NCI-H1436 treated with DMSO at 0.1 percent for 48 hours (cell line): Measurements from ENCODE around the gene CASP14.
"Not testable (repeated sequence)": the region's sequence is repeated elsewhere in the genome, so short reads cannot be mapped to it uniquely, and the experiment has no call there.

Experiments used
- DNase-seq: peaks from one replicate; lab custom pipeline; 2025; lab: John Stamatoyannopoulos, UW

CASP14 gene

GRCh38 chr19:15072930-15073647 is 23.8 kb downstream of the CASP14 start:
- DNase-seq: no peak

- no peak for DNase-seq
Measured at GRCh38 chr19:15074371-15074770, 25.1 kb downstream of the CASP14 start.

- no peak for DNase-seq
Measured at GRCh38 chr19:15075806-15076205, 26.5 kb downstream of the CASP14 start.

GRCh38 chr19:15080002-15080401 is 30.7 kb downstream of the CASP14 start:
- not testable (repeated sequence) for DNase-seq

- DNase-seq: no peak
Measured at GRCh38 chr19:15081911-15082310, 32.6 kb downstream of the CASP14 start, which contains the start of gene OR1I1. Gene OR1I1, plus strand, starts transcription at chr19:15082211. Its CDS starts 4,855 bp downstream, at chr19:15087066.

- no peak for DNase-seq
Measured at GRCh38 chr19:15087182-15087581, 37.9 kb downstream of the CASP14 start.

- DNase-seq: peak; percentile 0
Measured at GRCh38 chr19:15091918-15092753, 42.9 kb downstream of the CASP14 start.

- no peak for DNase-seq
Measured at GRCh38 chr19:15093001-15093400, 43.7 kb downstream of the CASP14 start.

- no peak for DNase-seq
Measured at GRCh38 chr19:15096223-15096622, 46.9 kb downstream of the CASP14 start.

- DNase-seq: not testable (repeated sequence)
Measured at GRCh38 chr19:15097980-15098379, 48.7 kb downstream of the CASP14 start.

- DNase-seq: no peak
Measured at GRCh38 chr19:15098460-15098859, 49.2 kb downstream of the CASP14 start.

GRCh38 chr19:15099017-15099582 is 49.8 kb downstream of the CASP14 start:
- DNase-seq: no peak

GRCh38 chr19:15101479-15102082 is 52.3 kb downstream of the CASP14 start:
- DNase-seq: no peak

- DNase-seq: no peak
Measured at GRCh38 chr19:15104003-15104402, 54.7 kb downstream of the CASP14 start.

GRCh38 chr19:15104411-15104810 is 55.1 kb downstream of the CASP14 start:
- DNase-seq: no peak

- no peak for DNase-seq
Measured at GRCh38 chr19:15105044-15105443, 55.8 kb downstream of the CASP14 start.

- DNase-seq: no peak
Measured at GRCh38 chr19:15107061-15108010, 58.1 kb downstream of the CASP14 start, which contains the start of gene SYDE1. Gene SYDE1, plus strand, starts transcription at chr19:15107401. Its CDS starts 33 bp downstream, at chr19:15107434.
